ENCODE data around the gene TMEM125.

DNA sequence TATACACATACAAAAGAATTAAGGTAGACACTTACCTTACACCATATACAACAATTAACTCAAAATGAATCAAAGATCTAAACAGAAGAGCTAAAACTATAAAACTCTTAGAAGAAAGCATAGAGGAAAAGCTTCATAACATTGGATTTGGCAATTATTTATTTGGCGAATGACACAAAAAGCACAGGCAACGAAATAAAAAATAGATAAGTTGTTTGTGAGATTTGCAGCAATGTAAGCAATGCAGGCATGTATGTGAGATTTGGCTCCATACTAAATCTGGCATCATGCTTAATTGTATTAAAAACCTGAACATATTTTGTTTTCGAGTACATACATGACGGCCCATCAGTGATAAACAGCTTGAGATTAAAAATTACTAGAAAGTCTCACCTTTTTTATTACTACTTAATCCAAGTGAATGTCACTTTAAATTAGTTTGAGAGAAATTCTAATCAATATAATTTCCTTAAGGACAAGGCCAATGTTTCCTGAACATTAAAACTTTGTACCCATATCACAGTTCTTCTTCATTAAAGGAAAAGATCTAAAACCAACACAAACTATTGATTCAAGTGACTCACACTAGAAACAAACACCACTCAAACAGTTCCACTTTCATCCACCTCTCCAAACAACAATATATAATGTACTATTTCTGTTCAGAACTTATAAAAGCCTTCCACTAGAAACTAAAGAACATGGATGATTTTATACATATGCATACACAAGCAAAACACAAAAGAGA lies 23.1 kb upstream of the TMEM125 start:
- TF ChIP-seq EZH2 (IDR thresholded peaks at IDR 0.05) (no peak), EZH2phosphoT487 (IDR thresholded peaks at IDR 0.05) (no peak)
- TF ChIP-seq, protein P1, sequence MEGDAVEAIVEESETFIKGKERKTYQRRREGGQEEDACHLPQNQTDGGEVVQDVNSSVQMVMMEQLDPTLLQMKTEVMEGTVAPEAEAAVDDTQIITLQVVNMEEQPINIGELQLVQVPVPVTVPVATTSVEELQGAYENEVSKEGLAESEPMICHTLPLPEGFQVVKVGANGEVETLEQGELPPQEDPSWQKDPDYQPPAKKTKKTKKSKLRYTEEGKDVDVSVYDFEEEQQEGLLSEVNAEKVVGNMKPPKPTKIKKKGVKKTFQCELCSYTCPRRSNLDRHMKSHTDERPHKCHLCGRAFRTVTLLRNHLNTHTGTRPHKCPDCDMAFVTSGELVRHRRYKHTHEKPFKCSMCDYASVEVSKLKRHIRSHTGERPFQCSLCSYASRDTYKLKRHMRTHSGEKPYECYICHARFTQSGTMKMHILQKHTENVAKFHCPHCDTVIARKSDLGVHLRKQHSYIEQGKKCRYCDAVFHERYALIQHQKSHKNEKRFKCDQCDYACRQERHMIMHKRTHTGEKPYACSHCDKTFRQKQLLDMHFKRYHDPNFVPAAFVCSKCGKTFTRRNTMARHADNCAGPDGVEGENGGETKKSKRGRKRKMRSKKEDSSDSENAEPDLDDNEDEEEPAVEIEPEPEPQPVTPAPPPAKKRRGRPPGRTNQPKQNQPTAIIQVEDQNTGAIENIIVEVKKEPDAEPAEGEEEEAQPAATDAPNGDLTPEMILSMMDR (IDR thresholded peaks at IDR 0.05): no peak
